Endodermal cell (in vitro differentiated cells): ENCODE measurements around the gene RPN2. TPM values are rescaled to one million over a fixed set of nuclear protein-coding genes. Genes with fewer than 3 reads are reported as not detected.

Experiments
- DNase-seq: peaks from one replicate; pipeline ENCODE4 v3.0.0-alpha.2; 2017
- H3K27ac ChIP-seq: 2 replicates; pipeline ENCODE4 v1.5.1; 2013; ENCODE audit warnings: mild to moderate bottlenecking, low read depth, low read length, moderate library complexity
- H3K27me3 ChIP-seq: 2 replicates; pipeline ENCODE4 v1.6.1; 2013; ENCODE audit warnings: mild to moderate bottlenecking, low read length, moderate library complexity; ENCODE audit not compliant: insufficient read depth, control insufficient read depth, poor library complexity, severe bottlenecking
- H3K36me3 ChIP-seq: 2 replicates; pipeline ENCODE4 v1.7.0; 2013; ENCODE audit warnings: mild to moderate bottlenecking, low read length, moderate library complexity; ENCODE audit not compliant: control insufficient read depth, insufficient read depth
- H3K4me1 ChIP-seq: one replicate; pipeline ENCODE4 v1.7.0; 2013; ENCODE audit warnings: low read length; ENCODE audit not compliant: control insufficient read depth, insufficient read depth
- H3K4me3 ChIP-seq: 2 replicates; pipeline ENCODE4 v1.5.1; 2013; ENCODE audit warnings: mild to moderate bottlenecking, low read length, moderate library complexity
- H3K9ac ChIP-seq: 2 replicates; pipeline ENCODE4 v1.6.1; 2013; ENCODE audit warnings: mild to moderate bottlenecking, low read length, moderate library complexity; ENCODE audit not compliant: poor library complexity, severe bottlenecking; ENCODE audit errors: extremely low read depth
- H3K9me3 ChIP-seq: 2 replicates; pipeline ENCODE4 v1.6.1; 2013; ENCODE audit warnings: mild to moderate bottlenecking, low read length, moderate library complexity; ENCODE audit not compliant: control insufficient read depth
- H3K27ac Mint-ChIP-seq: 2 replicates; pipeline ENCODE4 v1.8.0; 2020; ENCODE audit warnings: mixed read lengths
- H3K27me3 Mint-ChIP-seq: 2 replicates; pipeline ENCODE4 v1.8.0; 2021; ENCODE audit warnings: mild to moderate bottlenecking, mixed read lengths; ENCODE audit not compliant: insufficient read depth
- H3K36me3 Mint-ChIP-seq: 2 replicates; pipeline ENCODE4 v1.8.0; 2020; ENCODE audit warnings: low read depth, mixed read lengths
- H3K4me1 Mint-ChIP-seq: 2 replicates; pipeline ENCODE4 v1.8.0; 2020; ENCODE audit warnings: mixed read lengths
- H3K4me3 Mint-ChIP-seq: 2 replicates; pipeline ENCODE4 v1.8.0; 2020; ENCODE audit warnings: mild to moderate bottlenecking, moderate library complexity, mixed read lengths
- H3K9me3 Mint-ChIP-seq: 2 replicates; pipeline ENCODE4 v1.8.0; 2020; ENCODE audit warnings: mild to moderate bottlenecking, mixed read lengths
- WGBS, 2 experiments: methylation state at CpG; one replicate each; pipeline versions ENCODE4 v1.1.5 to v1.1.7; 2013; ENCODE audit warnings: missing lambda C conversion rate in 2 of 2, mixed read lengths in 1 of 2; ENCODE audit not compliant: insufficient coverage in 1 of 2, insufficient read length in 1 of 2; 5-methylcytosine and 5-hydroxymethylcytosine counted together
- total RNA-seq, 2 donors: library from RNA; stranded (reverse); fragmentation: NEBNext Ultra II Directional in 1 of 2; extraction: Animal tissue kit (Norgen Biotek cat#: 25700) in 1 of 2; gene quantifications; 2 replicates in 1 of 2; 3 replicates in 1 of 2; pipeline ENCODE4 v1.2.1, GENCODE V29; 2021
- TF ChIP-seq, protein P1 (sequence below): fragments of 200-600 bp; sonication (generic); conservative IDR thresholded peaks from 2 replicates; pipeline ENCODE4 v1.5.0; 2021; ENCODE audit warnings: antibody characterized with exemption, mild to moderate bottlenecking

The RPN2 gene
- total RNA-seq, 2 donors from 2014 or later = 230 to 242 TPM

DNA sequence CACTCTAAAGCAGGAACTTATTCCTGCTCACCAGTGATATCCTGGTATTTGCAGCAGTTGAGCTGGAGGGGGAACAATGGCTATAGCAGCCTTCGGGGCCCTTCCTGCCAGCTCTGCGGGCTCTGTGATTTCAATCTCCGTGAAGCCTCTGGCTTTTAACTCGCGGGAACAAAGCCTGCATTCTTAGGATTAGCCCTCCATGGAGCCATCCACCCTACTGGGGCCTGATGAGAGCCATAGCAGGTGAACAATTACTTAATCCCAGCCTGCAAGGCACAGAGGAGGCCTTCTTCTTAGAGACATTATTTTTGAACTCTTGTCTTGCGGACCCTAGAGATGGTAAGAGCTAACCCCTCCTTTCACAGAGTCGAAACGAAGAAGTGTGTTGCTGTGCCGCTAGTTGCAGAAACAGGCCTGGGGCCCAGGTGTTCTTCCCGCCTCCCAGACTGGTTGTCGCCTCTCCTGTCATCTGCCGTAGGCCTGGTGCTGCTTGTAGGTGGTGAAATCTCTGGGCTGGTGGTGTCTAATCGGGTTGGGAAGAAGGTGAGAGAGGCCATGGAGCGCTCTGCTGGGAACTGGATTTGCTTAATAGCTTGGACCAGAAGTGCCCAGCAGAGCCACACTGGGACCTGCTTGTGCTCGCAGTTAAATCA is 72.8 kb downstream of the RPN2 start:
- H3K27me3 ChIP-seq = no peaks in the 10 kb centered on the region
- no peak overlapping the region for H3K4me3 ChIP-seq
- peak overlapping the region; percentile 90 for H3K27ac ChIP-seq
- no peak overlapping the region for H3K4me3 Mint-ChIP-seq
- H3K36me3 Mint-ChIP-seq = no peaks in the 10 kb centered on the region
- H3K4me1 Mint-ChIP-seq = peaks cover 18% of the 10 kb centered on the region
- H3K9ac ChIP-seq = peak overlapping the region; percentile 45
- DNase-seq = peak; percentile 85
- peak overlapping the region; percentile 49 for H3K27ac Mint-ChIP-seq
- TF ChIP-seq, protein P1, sequence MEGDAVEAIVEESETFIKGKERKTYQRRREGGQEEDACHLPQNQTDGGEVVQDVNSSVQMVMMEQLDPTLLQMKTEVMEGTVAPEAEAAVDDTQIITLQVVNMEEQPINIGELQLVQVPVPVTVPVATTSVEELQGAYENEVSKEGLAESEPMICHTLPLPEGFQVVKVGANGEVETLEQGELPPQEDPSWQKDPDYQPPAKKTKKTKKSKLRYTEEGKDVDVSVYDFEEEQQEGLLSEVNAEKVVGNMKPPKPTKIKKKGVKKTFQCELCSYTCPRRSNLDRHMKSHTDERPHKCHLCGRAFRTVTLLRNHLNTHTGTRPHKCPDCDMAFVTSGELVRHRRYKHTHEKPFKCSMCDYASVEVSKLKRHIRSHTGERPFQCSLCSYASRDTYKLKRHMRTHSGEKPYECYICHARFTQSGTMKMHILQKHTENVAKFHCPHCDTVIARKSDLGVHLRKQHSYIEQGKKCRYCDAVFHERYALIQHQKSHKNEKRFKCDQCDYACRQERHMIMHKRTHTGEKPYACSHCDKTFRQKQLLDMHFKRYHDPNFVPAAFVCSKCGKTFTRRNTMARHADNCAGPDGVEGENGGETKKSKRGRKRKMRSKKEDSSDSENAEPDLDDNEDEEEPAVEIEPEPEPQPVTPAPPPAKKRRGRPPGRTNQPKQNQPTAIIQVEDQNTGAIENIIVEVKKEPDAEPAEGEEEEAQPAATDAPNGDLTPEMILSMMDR = no peak
- H3K9me3 ChIP-seq = no peaks in the 10 kb centered on the region
- H3K4me1 ChIP-seq = peaks cover 16% of the 10 kb centered on the region
- peaks cover 9% of the 10 kb centered on the region for H3K9me3 Mint-ChIP-seq
- WGBS, 2 experiments = 47 to 58% methylated on average over 10 to 15 of the region's 15 CpGs
- H3K27me3 Mint-ChIP-seq = no peaks in the 10 kb centered on the region
- no peaks in the 10 kb centered on the region for H3K36me3 ChIP-seq

DNA sequence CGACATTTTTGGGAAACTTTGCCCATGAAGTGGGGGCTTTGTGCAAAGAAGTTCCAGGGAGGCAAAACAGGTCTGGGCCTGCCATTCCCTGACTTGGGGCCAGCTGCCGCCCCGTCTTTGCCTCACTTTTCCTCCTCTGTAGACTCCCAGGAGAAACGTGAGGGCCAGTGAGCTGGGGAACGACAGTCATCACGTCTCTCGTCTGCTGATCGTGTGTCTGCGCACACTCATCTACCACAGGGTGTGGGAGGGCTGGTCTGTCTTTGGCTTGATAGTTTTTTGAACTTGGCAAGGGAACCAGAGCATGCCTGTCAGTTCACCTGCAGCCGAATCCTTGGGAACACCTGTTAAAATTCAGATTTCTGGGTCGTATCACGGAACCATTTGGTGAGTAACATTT is 74.0 kb downstream of the RPN2 start:
- Histone ChIP-seq H3K36me3 (no peaks in the 10 kb centered on the region), H3K4me1 (peaks cover 16% of the 10 kb centered on the region), H3K27me3 (no peaks in the 10 kb centered on the region), H3K9me3 (no peaks in the 10 kb centered on the region), H3K4me3 (no peak overlapping the region), H3K9ac (no peak overlapping the region), H3K27ac (no peak overlapping the region)
- Mint-ChIP-seq H3K4me3 (no peak overlapping the region), H3K36me3 (no peaks in the 10 kb centered on the region), H3K27me3 (no peaks in the 10 kb centered on the region), H3K4me1 (peaks cover 21% of the 10 kb centered on the region), H3K9me3 (peaks cover 9% of the 10 kb centered on the region), H3K27ac (no peak overlapping the region)
- TF ChIP-seq, protein P1 = no peak
- WGBS, 2 experiments = 94 to 95% methylated on average over 12 of the region's 12 CpGs
- no peak for DNase-seq

DNA sequence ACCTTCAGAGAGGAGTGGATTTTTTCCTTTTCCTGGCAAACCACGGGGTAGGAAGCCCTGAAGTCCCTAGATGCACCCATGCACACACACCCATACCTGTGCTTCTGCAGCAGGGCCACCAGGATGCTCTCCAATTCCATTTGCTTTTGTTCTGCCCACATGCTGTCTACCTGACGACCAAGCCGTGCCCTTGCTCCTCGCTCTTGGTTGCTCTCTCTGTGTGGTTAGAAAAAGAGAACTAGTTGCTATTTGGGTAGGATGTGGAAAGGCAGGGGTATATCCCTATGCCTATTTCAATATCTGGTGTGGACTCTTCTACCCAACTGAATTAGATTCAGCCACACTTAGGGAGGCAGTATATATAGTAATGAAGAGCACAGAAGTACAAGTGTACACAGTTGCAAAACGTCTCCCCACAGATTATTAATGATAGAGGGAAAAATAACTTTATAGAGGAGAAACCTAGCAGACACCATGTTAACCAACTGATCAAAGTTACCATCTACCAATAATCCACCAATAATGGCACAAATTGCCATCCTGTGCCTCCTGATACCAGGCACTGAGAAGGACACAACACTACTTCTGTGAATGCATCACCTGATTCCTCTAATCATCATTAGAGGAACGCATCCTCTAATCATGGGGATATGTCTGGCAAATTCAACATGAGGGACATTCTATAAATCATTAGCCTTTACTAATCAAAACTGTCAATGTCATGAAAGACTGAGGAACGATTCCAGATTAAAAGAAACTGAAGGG is 75.2 kb downstream of the RPN2 start:
- Mint-ChIP-seq H3K27me3 (no peaks in the 10 kb centered on the region), H3K36me3 (no peaks in the 10 kb centered on the region), H3K4me3 (no peak overlapping the region), H3K27ac (no peak overlapping the region), H3K9me3 (peaks cover 9% of the 10 kb centered on the region), H3K4me1 (peaks cover 25% of the 10 kb centered on the region)
- TF ChIP-seq, protein P1 = no peak
- H3K27me3 ChIP-seq = no peaks in the 10 kb centered on the region
- DNase-seq = no peak
- WGBS, 2 experiments = 89 to 92% methylated on average over 3 to 6 of the region's 7 CpGs
- no peaks in the 10 kb centered on the region for H3K36me3 ChIP-seq
- H3K4me3 ChIP-seq = no peak overlapping the region
- H3K9ac ChIP-seq = no peak overlapping the region
- H3K27ac ChIP-seq = no peak overlapping the region
- no peaks in the 10 kb centered on the region for H3K9me3 ChIP-seq
- peaks cover 16% of the 10 kb centered on the region for H3K4me1 ChIP-seq
